Measurements from ENCODE around the gene SMG6. TPM values are rescaled to one million over a fixed set of nuclear protein-coding genes. Genes with fewer than 3 reads are reported as not detected.

SMG6 gene
- total and polyA plus RNA-seq, 2 of the 13 experiments (the other 11 are each of a cell fraction or from before 2014, with no cell fraction given), result 4.6 to 14.6 TPM

DNA sequence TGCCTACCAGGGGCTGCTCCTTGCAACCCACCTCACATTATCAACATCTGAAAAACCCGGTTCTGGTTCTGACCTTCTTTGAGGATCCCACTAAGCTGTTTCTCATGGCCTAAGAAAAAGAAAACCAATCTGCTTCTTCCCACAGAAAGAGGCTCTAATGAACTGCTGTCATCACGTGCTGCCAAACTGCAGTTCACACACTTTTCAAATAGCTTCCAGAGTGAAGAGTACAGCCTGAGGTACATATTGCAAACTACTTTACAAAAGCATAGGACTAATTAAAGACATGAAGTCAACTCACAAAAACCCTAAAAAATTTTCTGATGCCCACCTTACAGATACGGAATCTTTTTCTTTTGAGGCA is 36.7 kb downstream of the SMG6 start:
- no peak overlapping the region for H3K9ac ChIP-seq (ENCODE audit: insufficient read depth, low read depth, low read length)
- 97% methylated on average over 2 of the region's 3 CpGs for whole genome bisulfite sequencing (ENCODE audit: low lambda C conversion rate)

More for the DNA sequence above, 36.7 kb downstream of the SMG6 start:
- no peak overlapping the region for H3K4me3 ChIP-seq (replicated peaks in 1 of 3; ENCODE audit: insufficient read depth in 1 of 3, low read depth in 2 of 3, low read length in 3 of 3)
- H2AFZ ChIP-seq (ENCODE audit: low read length), result no peak overlapping the region
- H3K36me3 ChIP-seq (replicated peaks in 1 of 2; ENCODE audit: control insufficient read depth in 1 of 2, insufficient read depth in 2 of 2, low read length in 2 of 2), result peaks cover 10 to 36% of the 10 kb centered on the region in 2 experiments; a peak in 4 of 5 replicates
- intact Hi-C loops (cut with micrococcal nuclease; ENCODE audit: unreplicated experiment), result no loop called here
- FAIRE-seq (no peak), DNase-seq (ENCODE audit: low spot score) (no peak), ATAC-seq (no peak)
- H3K79me2 ChIP-seq (ENCODE audit: insufficient read depth, low read length), result no peaks in the 10 kb centered on the region
- TF ChIP-seq ZNF891 (CRISPR knock-in tag; IDR thresholded peaks at IDR 0.05) (no peak), ISX (CRISPR knock-in tag; conservative IDR thresholded peaks at IDR 0.05) (no peak), ZNF451 (CRISPR knock-in tag; IDR thresholded peaks at IDR 0.05) (no peak), MBD4 (IDR thresholded peaks at IDR 0.05; ENCODE audit: borderline replicate concordance, low read length) (no peak), CBX1 (IDR thresholded peaks at IDR 0.05; ENCODE audit: low read depth) (no peak), THAP11 (CRISPR knock-in tag; IDR thresholded peaks at IDR 0.05) (no peak), ZNF549 (CRISPR knock-in tag; IDR thresholded peaks at IDR 0.05) (no peak)
- TF ChIP-seq, protein P1, sequence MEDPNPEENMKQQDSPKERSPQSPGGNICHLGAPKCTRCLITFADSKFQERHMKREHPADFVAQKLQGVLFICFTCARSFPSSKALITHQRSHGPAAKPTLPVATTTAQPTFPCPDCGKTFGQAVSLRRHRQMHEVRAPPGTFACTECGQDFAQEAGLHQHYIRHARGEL (CRISPR knock-in tag; IDR thresholded peaks at IDR 0.05), result no peak
- TF ChIP-seq, protein P2, sequence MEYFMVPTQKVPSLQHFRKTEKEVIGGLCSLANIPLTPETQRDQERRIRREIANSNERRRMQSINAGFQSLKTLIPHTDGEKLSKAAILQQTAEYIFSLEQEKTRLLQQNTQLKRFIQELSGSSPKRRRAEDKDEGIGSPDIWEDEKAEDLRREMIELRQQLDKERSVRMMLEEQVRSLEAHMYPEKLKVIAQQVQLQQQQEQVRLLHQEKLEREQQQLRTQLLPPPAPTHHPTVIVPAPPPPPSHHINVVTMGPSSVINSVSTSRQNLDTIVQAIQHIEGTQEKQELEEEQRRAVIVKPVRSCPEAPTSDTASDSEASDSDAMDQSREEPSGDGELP (IDR thresholded peaks at IDR 0.05; ENCODE audit: borderline replicate concordance, low read depth), result no peak
- TF ChIP-seq, protein P3, sequence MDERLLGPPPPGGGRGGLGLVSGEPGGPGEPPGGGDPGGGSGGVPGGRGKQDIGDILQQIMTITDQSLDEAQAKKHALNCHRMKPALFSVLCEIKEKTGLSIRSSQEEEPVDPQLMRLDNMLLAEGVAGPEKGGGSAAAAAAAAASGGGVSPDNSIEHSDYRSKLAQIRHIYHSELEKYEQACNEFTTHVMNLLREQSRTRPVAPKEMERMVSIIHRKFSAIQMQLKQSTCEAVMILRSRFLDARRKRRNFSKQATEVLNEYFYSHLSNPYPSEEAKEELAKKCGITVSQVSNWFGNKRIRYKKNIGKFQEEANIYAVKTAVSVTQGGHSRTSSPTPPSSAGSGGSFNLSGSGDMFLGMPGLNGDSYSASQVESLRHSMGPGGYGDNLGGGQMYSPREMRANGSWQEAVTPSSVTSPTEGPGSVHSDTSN (CRISPR knock-in tag; IDR thresholded peaks at IDR 0.05), result no peak
- no peaks in the 10 kb centered on the region for H3K4me1 ChIP-seq (ENCODE audit: insufficient read depth, low read length)
- no peaks in the 10 kb centered on the region for H3K9me3 ChIP-seq (ENCODE audit: low read length)
- BruUV-seq (replicated peaks), result no TSS peak
- no peak overlapping the region for H3K4me2 ChIP-seq (ENCODE audit: low read depth, low read length)
- H3K27me3 ChIP-seq (ENCODE audit: control insufficient read depth in 1 of 2, insufficient read depth in 2 of 2, low read length in 2 of 2), result no peaks in the 10 kb centered on the region
- no peaks in the 10 kb centered on the region for H4K20me1 ChIP-seq (ENCODE audit: insufficient read depth, low read length)
- H3K27ac ChIP-seq (ENCODE audit: extremely low read length, insufficient read depth, low read length), result no peak overlapping the region
- POLR2A ChIA-PET, result no interaction called here
- in situ Hi-C loops (cut with HindIII; ENCODE audit: extremely low pct_ligation_motif_present, low pct_unique_long_range_greater_than_20kb), result no loop called here
- CTCF ChIA-PET (ENCODE audit: low intra/inter-chr PET ratio, low total read pairs), result no interaction called here

Data from HepG2 (cell line).